C4-2B (cell line): ENCODE results near the gene PLEKHO2.

Experiments used
- ZFX ChIP-seq: fragments of 450-650 bp; IDR thresholded peaks from 2 replicates; pipeline ENCODE4 v1.6.1; 2017
- TF ChIP-seq, protein P1 (sequence below): fragments of 450-650 bp; conservative IDR thresholded peaks from 2 replicates; pipeline ENCODE4 v1.5.1; 2017; ENCODE audit warnings: mild to moderate bottlenecking

DNA sequence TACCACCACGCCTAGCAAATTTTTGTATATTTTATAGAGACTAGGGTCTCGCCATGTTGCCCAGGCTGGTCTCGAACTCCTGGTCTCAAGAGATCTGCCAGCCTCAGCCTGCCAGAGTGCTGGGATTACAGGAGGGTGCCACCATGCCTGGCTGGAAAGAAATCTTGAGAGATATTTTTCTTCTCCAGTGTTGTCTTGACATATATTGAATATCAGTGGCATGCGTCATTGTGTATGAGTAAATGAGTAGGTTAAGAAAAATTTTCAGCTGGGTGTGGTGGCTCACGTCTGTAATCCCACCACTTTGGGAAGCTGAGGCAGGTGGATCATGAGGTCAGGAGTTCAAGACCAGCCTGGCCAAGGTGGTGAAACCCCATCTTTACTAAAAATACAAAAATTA is 12.7 kb upstream of the PLEKHO2 start:
- TF ChIP-seq, protein P1, sequence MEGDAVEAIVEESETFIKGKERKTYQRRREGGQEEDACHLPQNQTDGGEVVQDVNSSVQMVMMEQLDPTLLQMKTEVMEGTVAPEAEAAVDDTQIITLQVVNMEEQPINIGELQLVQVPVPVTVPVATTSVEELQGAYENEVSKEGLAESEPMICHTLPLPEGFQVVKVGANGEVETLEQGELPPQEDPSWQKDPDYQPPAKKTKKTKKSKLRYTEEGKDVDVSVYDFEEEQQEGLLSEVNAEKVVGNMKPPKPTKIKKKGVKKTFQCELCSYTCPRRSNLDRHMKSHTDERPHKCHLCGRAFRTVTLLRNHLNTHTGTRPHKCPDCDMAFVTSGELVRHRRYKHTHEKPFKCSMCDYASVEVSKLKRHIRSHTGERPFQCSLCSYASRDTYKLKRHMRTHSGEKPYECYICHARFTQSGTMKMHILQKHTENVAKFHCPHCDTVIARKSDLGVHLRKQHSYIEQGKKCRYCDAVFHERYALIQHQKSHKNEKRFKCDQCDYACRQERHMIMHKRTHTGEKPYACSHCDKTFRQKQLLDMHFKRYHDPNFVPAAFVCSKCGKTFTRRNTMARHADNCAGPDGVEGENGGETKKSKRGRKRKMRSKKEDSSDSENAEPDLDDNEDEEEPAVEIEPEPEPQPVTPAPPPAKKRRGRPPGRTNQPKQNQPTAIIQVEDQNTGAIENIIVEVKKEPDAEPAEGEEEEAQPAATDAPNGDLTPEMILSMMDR, result no peak
- TF ChIP-seq ZFX, result no peak
